ENCODE measurements around the gene P2RY6. TPM values are rescaled to one million over a fixed set of nuclear protein-coding genes. Genes with fewer than 3 reads are reported as not detected.

The P2RY6 gene
- total RNA-seq, 1 experiment from 2014 or later: 0.15 TPM

GRCh38 chr11:73269459-73270015 is 2.6 kb upstream of the P2RY6 start:
- intact Hi-C loops (cut with micrococcal nuclease): no loop called here
- no peaks in the 10 kb centered on the region for H3K36me3 ChIP-seq (ENCODE audit: control insufficient read depth in 1 of 2, insufficient read depth in 2 of 2, low read length in 2 of 2)
- BruUV-seq (replicated peaks): no TSS peak
- no peak overlapping the region for H3K9ac ChIP-seq (ENCODE audit: low read length)
- peaks cover 5% of the 10 kb centered on the region; the same call in 1 of the 2 replicates for H3K27me3 ChIP-seq (ENCODE audit: insufficient read depth, low read length)
- no peak overlapping the region for H3K27ac ChIP-seq (ENCODE audit: low read depth, low read length)
- H3K4me1 ChIP-seq (ENCODE audit: control insufficient read depth in 1 of 2, insufficient read depth in 2 of 2, low read length in 2 of 2): peaks cover 2 to 13% of the 10 kb centered on the region in 2 experiments; a peak in 3 of 4 replicates
- ChIA-PET RAD21 (ENCODE audit: low non-redundant PET in 1 of 2, low total read pairs in 2 of 2, uncharacterized antibody in 2 of 2, unreplicated experiment in 2 of 2) (no interaction called here), CTCF (no interaction called here), POLR2A (no interaction called here)
- no peaks in the 10 kb centered on the region for H3K79me2 ChIP-seq (ENCODE audit: insufficient read depth, low read length)
- no peaks in the 10 kb centered on the region for H4K20me1 ChIP-seq (ENCODE audit: insufficient read depth)
- ATAC-seq: no peak
- H2AFZ ChIP-seq (ENCODE audit: low read depth, low read length, poor library complexity, severe bottlenecking): no peak overlapping the region
- no peak overlapping the region for H3K4me3 ChIP-seq (replicated peaks in 1 of 2; ENCODE audit: low read depth in 1 of 2, low read length in 2 of 2)
- H3K9me2 ChIP-seq (ENCODE audit: insufficient read depth): no peaks in the 10 kb centered on the region
- no peaks in the 10 kb centered on the region for H3K9me3 ChIP-seq (ENCODE audit: control insufficient read depth in 1 of 2, insufficient read depth in 1 of 2, low read depth in 1 of 2, low read length in 2 of 2)
- TF ChIP-seq ZBTB33 (IDR thresholded peaks at IDR 0.05; ENCODE audit: extremely low read depth, insufficient replicate concordance, low read length) (no peak), POLR2AphosphoS5 (IDR thresholded peaks at IDR 0.05; ENCODE audit: low read depth, low read length) (no peak), REST (IDR thresholded peaks at IDR 0.05; ENCODE audit: low read depth) (no peak), ATF3 (IDR thresholded peaks at IDR 0.05) (no peak), EGR1 (IDR thresholded peaks at IDR 0.05; ENCODE audit: low read depth) (no peak), JUND (IDR thresholded peaks at IDR 0.05) (no peak), FOSL1 (IDR thresholded peaks at IDR 0.05; ENCODE audit: low read depth) (no peak), YY1 (IDR thresholded peaks at IDR 0.05; ENCODE audit: extremely low read depth, insufficient replicate concordance, low read depth, low read length) (no peak), SIN3A (IDR thresholded peaks at IDR 0.05; ENCODE audit: low read depth) (no peak), EZH2phosphoT487 (IDR thresholded peaks at IDR 0.05; ENCODE audit: borderline replicate concordance) (no peak), CBX3 (IDR thresholded peaks at IDR 0.05; ENCODE audit: low read depth) (no peak), ZFX (IDR thresholded peaks at IDR 0.05) (no peak), CTCF (IDR thresholded peaks at IDR 0.05 in 2 of 3, conservative IDR thresholded peaks at IDR 0.05 in 1 of 3; ENCODE audit: borderline replicate concordance in 1 of 3, insufficient read depth in 1 of 3, low read depth in 2 of 3, low read length in 2 of 3) (no peak), SP1 (IDR thresholded peaks at IDR 0.05; ENCODE audit: low read depth) (no peak), EZH2 (IDR thresholded peaks at IDR 0.05) (no peak), CEBPB (IDR thresholded peaks at IDR 0.05; ENCODE audit: low read depth) (no peak)
- DNase-seq (ENCODE audit: low read depth, low spot score): no peak
- H3K4me2 ChIP-seq (ENCODE audit: low read length): no peak overlapping the region

Measured in HCT116 (cell line).